Erythroblast (primary cell): ENCODE measurements around the gene RNF43.

ENCODE experiments used
- DNase-seq, 2 experiments: peaks; one replicate each; lab custom pipeline; 2025; lab: John Stamatoyannopoulos, UW
- GATA1 ChIP-seq: IDR thresholded peaks from 2 replicates; pipeline ENCODE4 v1.6.1; 2011; ENCODE audit warnings: low read depth, mild to moderate bottlenecking, control low read depth, low read length, moderate library complexity
- POLR2A ChIP-seq: IDR thresholded peaks from 2 replicates; pipeline ENCODE4 v1.6.1; 2011; ENCODE audit warnings: mild to moderate bottlenecking, low read length

The RNF43 gene

GRCh38 chr17:58370309-58370708 is 47.0 kb downstream of the RNF43 start:
- TF ChIP-seq POLR2A: no peak
- TF ChIP-seq GATA1: no peak

GRCh38 chr17:58369214-58370031 is 47.9 kb downstream of the RNF43 start:
- no peak for DNase-seq
- no peak for TF ChIP-seq GATA1
- no peak for TF ChIP-seq POLR2A

More at GRCh38 chr17:58370309-58370708, 47.0 kb downstream of the RNF43 start:
- no peak for DNase-seq

GRCh38 chr17:58368860-58369213 is 48.5 kb downstream of the RNF43 start:
- TF ChIP-seq POLR2A: no peak
- no peak for TF ChIP-seq GATA1
- no peak for DNase-seq
